ENCODE measurements around the gene NT5C2.
A peak's percentile ranks its signal among the peaks of the same experiment; 100 is the strongest.
"Not testable (repeated sequence)": the region's sequence is repeated elsewhere in the genome, so short reads cannot be mapped to it uniquely, and the experiment has no call there.

Gene NT5C2

GRCh38 chr10:103198648-103199047 is 5.6 kb upstream of the NT5C2 start:
- no peak for DNase-seq

- DNase-seq, result no peak
Observed at GRCh38 chr10:103197903-103198302, 4.8 kb upstream of the NT5C2 start.

- DNase-seq, result peak; percentile 43
Observed at GRCh38 chr10:103197174-103197573, 4.1 kb upstream of the NT5C2 start.

GRCh38 chr10:103196516-103196915 is 3.4 kb upstream of the NT5C2 start:
- no peak for DNase-seq

GRCh38 chr10:103193820-103194529 is 903 bp upstream of the NT5C2 start:
- no peak for DNase-seq

GRCh38 chr10:103192451-103193106 is 493 bp downstream of the NT5C2 start:
- DNase-seq, result peak; percentile 88

GRCh38 chr10:103192089-103192450 is 1.0 kb downstream of the NT5C2 start:
- no peak for DNase-seq

- not testable (repeated sequence) for DNase-seq
Observed at GRCh38 chr10:103191198-103191597, 1.9 kb downstream of the NT5C2 start.

- DNase-seq, result peak; percentile 43
Observed at GRCh38 chr10:103188853-103189252, 4.2 kb downstream of the NT5C2 start.

- no peak for DNase-seq
Observed at GRCh38 chr10:103186128-103186527, 6.9 kb downstream of the NT5C2 start.

- no peak for DNase-seq
Observed at GRCh38 chr10:103184615-103185014, 8.5 kb downstream of the NT5C2 start.

GRCh38 chr10:103183991-103184451 is 9.1 kb downstream of the NT5C2 start:
- not testable (repeated sequence) for DNase-seq

GRCh38 chr10:103181244-103181643 is 11.8 kb downstream of the NT5C2 start:
- peak; percentile 32 for DNase-seq

GRCh38 chr10:103180491-103180890 is 12.6 kb downstream of the NT5C2 start:
- no peak for DNase-seq

- DNase-seq, result no peak
Observed at GRCh38 chr10:103177123-103177522, 15.9 kb downstream of the NT5C2 start.

- no peak for DNase-seq
Observed at GRCh38 chr10:103175580-103176285, 17.3 kb downstream of the NT5C2 start.

GRCh38 chr10:103174324-103174723 is 18.7 kb downstream of the NT5C2 start:
- DNase-seq, result not testable (repeated sequence)

- no peak for DNase-seq
Observed at GRCh38 chr10:103171278-103171677, 21.8 kb downstream of the NT5C2 start.

GRCh38 chr10:103168438-103168837 is 24.6 kb downstream of the NT5C2 start:
- no peak for DNase-seq

- not testable (repeated sequence) for DNase-seq
Observed at GRCh38 chr10:103167554-103167953, 25.5 kb downstream of the NT5C2 start.

GRCh38 chr10:103166523-103166922 is 26.5 kb downstream of the NT5C2 start:
- DNase-seq, result no peak

GRCh38 chr10:103163766-103164403 is 29.2 kb downstream of the NT5C2 start:
- not testable (repeated sequence) for DNase-seq

- DNase-seq, result no peak
Observed at GRCh38 chr10:103157246-103157645, 35.8 kb downstream of the NT5C2 start.

Data from right hindlimb (tissue), 1 donor.